PC-9 (cell line): ENCODE measurements around the gene GNAO1. TPM values are rescaled to one million over a fixed set of nuclear protein-coding genes. Genes with fewer than 3 reads are reported as not detected.

Experiments
- BruUV-seq: library from RNA; stranded (reverse); fragments of 400-500 nt; replicated peaks from 2 replicates; lab custom pipeline; 2021; lab: Mats Ljungman, UMichigan
- CTCF ChIA-PET: fragments of 300-600 bp; sonication (Branson Sonifier 250); formaldehyde crosslinking; loops from one replicate; lab custom pipeline; 2022; ENCODE audit warnings: antibody characterized with exemption; lab: Charles Lee
- POLR2A ChIA-PET: fragments of 300-600 bp; sonication (Branson Sonifier 250); formaldehyde crosslinking; loops from one replicate; lab custom pipeline; 2022; ENCODE audit warnings: antibody characterized with exemption; ENCODE audit not compliant: unreplicated experiment; lab: Charles Lee
- DNase-seq, 2 experiments: peaks; one replicate each; pipeline versions ENCODE4 v3.0.0 to v3.0.0-alpha.2; 2015 to 2022; ENCODE audit warnings: mixed read lengths in 1 of 2
- H2AFZ ChIP-seq: fragments of 200-600 bp; sonication (generic); 2 replicates; pipeline ENCODE4 v1.8.1; 2017; ENCODE audit warnings: antibody characterized with exemption
- H3F3A ChIP-seq: fragments of 200-600 bp; sonication (generic); 2 replicates; pipeline ENCODE4 v1.8.1; 2017; ENCODE audit warnings: antibody characterized with exemption, mild to moderate bottlenecking, low read depth; ENCODE audit not compliant: insufficient read depth
- H3K27ac ChIP-seq: fragments of 200-600 bp; sonication (generic); 2 replicates; pipeline ENCODE4 v1.6.1; 2016; ENCODE audit warnings: mixed run types
- H3K27me3 ChIP-seq: fragments of 200-600 bp; sonication (generic); 2 replicates; pipeline ENCODE4 v1.6.1; 2016; ENCODE audit warnings: low read depth, mixed run types; ENCODE audit not compliant: insufficient read depth
- H3K36me3 ChIP-seq: fragments of 200-600 bp; sonication (generic); 2 replicates; pipeline ENCODE4 v1.6.1; 2016; ENCODE audit warnings: low read depth, mixed run types
- H3K4me1 ChIP-seq: fragments of 200-600 bp; sonication (generic); replicated peaks from 2 replicates; pipeline ENCODE4 v1.6.1; 2016; ENCODE audit warnings: mixed run types; ENCODE audit not compliant: insufficient read depth
- H3K4me2 ChIP-seq: fragments of 200-600 bp; sonication (generic); 2 replicates; pipeline ENCODE4 v1.6.1; 2017; ENCODE audit warnings: mixed run types
- H3K4me3 ChIP-seq: fragments of 200-600 bp; sonication (generic); 2 replicates; pipeline ENCODE4 v1.6.1; 2016; ENCODE audit warnings: mixed run types
- H3K79me2 ChIP-seq: fragments of 200-600 bp; sonication (generic); 2 replicates; pipeline ENCODE4 v1.6.1; 2017; ENCODE audit warnings: low read depth, mixed run types
- H3K9me2 ChIP-seq: fragments of 200-600 bp; sonication (generic); 2 replicates; pipeline ENCODE4 v1.8.1; 2017; ENCODE audit warnings: mild to moderate bottlenecking; ENCODE audit not compliant: insufficient read depth
- H3K9me3 ChIP-seq: fragments of 200-600 bp; sonication (generic); 2 replicates; pipeline ENCODE4 v1.8.1; 2016; ENCODE audit warnings: low read depth; ENCODE audit not compliant: insufficient read depth
- H4K20me1 ChIP-seq: fragments of 200-600 bp; sonication (generic); 2 replicates; pipeline ENCODE4 v1.8.1; 2017; ENCODE audit not compliant: insufficient read depth
- CTCF ChIP-seq: fragments of 200-600 bp; sonication (generic); conservative IDR thresholded peaks from 2 replicates; pipeline ENCODE4 v1.6.1; 2017; ENCODE audit warnings: mixed run types, antibody characterized with exemption, mild to moderate bottlenecking, moderate library complexity
- EZH2 ChIP-seq: fragments of 200-600 bp; sonication (generic); IDR thresholded peaks from 2 replicates; pipeline ENCODE4 v1.8.0; 2017; ENCODE audit warnings: antibody characterized with exemption, low read depth
- intact Hi-C: fragments of 100-400 bp; cut with micrococcal nuclease; formaldehyde crosslinking; loops from one replicate; pipeline ENCODE4 v1.10.0; 2022; ENCODE audit not compliant: unreplicated experiment
- total RNA-seq: library from RNA; stranded (reverse); gene quantifications from 2 replicates; pipeline ENCODE4 v1.2.3, GENCODE V29; 2021

The GNAO1 gene
- total RNA-seq, 1 experiment from 2014 or later = 2.8 TPM

GRCh38 chr16:56337131-56337857 lies 146.0 kb downstream of the GNAO1 start:
- no TSS peak for BruUV-seq

GRCh38 chr16:56337858-56338325 lies 146.6 kb downstream of the GNAO1 start:
- ChIA-PET CTCF (no interaction called here), POLR2A (no interaction called here)
- intact Hi-C loops = loop anchor here (10.0 kb wide), 1 partner anchor 267 kb away; the partner anchor contains the start of gene MT2A
- no TSS peak for BruUV-seq
- peaks cover 2% of the 10 kb centered on the region; the same call in 1 of the 2 replicates for H3F3A ChIP-seq
- DNase-seq = no peak
- H3K4me1 ChIP-seq = peaks cover 20% of the 10 kb centered on the region
- H3K4me2 ChIP-seq = no peak overlapping the region
- no peaks in the 10 kb centered on the region for H3K36me3 ChIP-seq
- H3K27me3 ChIP-seq = no peaks in the 10 kb centered on the region
- no peak overlapping the region for H3K4me3 ChIP-seq
- H3K27ac ChIP-seq = no peak overlapping the region
- H4K20me1 ChIP-seq = no peaks in the 10 kb centered on the region
- H3K9me3 ChIP-seq = no peaks in the 10 kb centered on the region
- no peaks in the 10 kb centered on the region for H3K79me2 ChIP-seq
- TF ChIP-seq EZH2 (no peak), CTCF (no peak)
- no peaks in the 10 kb centered on the region for H3K9me2 ChIP-seq
- H2AFZ ChIP-seq = no peak overlapping the region

More at GRCh38 chr16:56337131-56337857, 146.0 kb downstream of the GNAO1 start:
- H3K27me3 ChIP-seq = no peaks in the 10 kb centered on the region
- H3K4me3 ChIP-seq = no peak overlapping the region
- no peak for DNase-seq
- TF ChIP-seq CTCF (no peak), EZH2 (no peak)
- no peaks in the 10 kb centered on the region for H3K9me2 ChIP-seq
- intact Hi-C loops = loop anchor here (10.0 kb wide), 1 partner anchor 268 kb away; the partner anchor contains the start of gene MT2A
- POLR2A ChIA-PET = no interaction called here
- no peak overlapping the region for H2AFZ ChIP-seq
- no peak overlapping the region for H3K27ac ChIP-seq
- H3K79me2 ChIP-seq = no peaks in the 10 kb centered on the region
- no peaks in the 10 kb centered on the region for H3K36me3 ChIP-seq
- H3K9me3 ChIP-seq = no peaks in the 10 kb centered on the region
- H3K4me2 ChIP-seq = no peak overlapping the region
- peaks cover 8% of the 10 kb centered on the region; the same call in 1 of the 2 replicates for H3F3A ChIP-seq
- no peaks in the 10 kb centered on the region for H4K20me1 ChIP-seq
- CTCF ChIA-PET = no interaction called here
- peaks cover 24% of the 10 kb centered on the region for H3K4me1 ChIP-seq

- H3K4me3 ChIP-seq = no peak overlapping the region
- no peak overlapping the region for H3K4me2 ChIP-seq
- no peaks in the 10 kb centered on the region for H3F3A ChIP-seq
- no peak overlapping the region for H2AFZ ChIP-seq
- H3K36me3 ChIP-seq = no peaks in the 10 kb centered on the region
- no peaks in the 10 kb centered on the region for H4K20me1 ChIP-seq
- peaks cover 14% of the 10 kb centered on the region for H3K4me1 ChIP-seq
- no peak for TF ChIP-seq EZH2
- no peak for TF ChIP-seq CTCF
- H3K9me3 ChIP-seq = no peaks in the 10 kb centered on the region
- CTCF ChIA-PET = no interaction called here
- BruUV-seq = no TSS peak
- no peaks in the 10 kb centered on the region for H3K9me2 ChIP-seq
- H3K79me2 ChIP-seq = no peaks in the 10 kb centered on the region
- DNase-seq = no peak
- POLR2A ChIA-PET = no interaction called here
- H3K27me3 ChIP-seq = no peaks in the 10 kb centered on the region
- intact Hi-C loops = loop anchor here (10.0 kb wide), 1 partner anchor 266 kb away; the partner anchor contains the start of gene MT2A
- H3K27ac ChIP-seq = no peak overlapping the region
These were observed 147.5 kb downstream of the GNAO1 start for GRCh38 chr16:56338566-56339318.
